Right forelimb (tissue), 1 donor: ENCODE measurements around the gene PLA2G4F.
A peak's percentile ranks its signal among the peaks of the same experiment; 100 is the strongest.

Experiments
- DNase-seq: peaks from one replicate; pipeline ENCODE4 v3.0.0-alpha.2; 2018

PLA2G4F gene

DNA sequence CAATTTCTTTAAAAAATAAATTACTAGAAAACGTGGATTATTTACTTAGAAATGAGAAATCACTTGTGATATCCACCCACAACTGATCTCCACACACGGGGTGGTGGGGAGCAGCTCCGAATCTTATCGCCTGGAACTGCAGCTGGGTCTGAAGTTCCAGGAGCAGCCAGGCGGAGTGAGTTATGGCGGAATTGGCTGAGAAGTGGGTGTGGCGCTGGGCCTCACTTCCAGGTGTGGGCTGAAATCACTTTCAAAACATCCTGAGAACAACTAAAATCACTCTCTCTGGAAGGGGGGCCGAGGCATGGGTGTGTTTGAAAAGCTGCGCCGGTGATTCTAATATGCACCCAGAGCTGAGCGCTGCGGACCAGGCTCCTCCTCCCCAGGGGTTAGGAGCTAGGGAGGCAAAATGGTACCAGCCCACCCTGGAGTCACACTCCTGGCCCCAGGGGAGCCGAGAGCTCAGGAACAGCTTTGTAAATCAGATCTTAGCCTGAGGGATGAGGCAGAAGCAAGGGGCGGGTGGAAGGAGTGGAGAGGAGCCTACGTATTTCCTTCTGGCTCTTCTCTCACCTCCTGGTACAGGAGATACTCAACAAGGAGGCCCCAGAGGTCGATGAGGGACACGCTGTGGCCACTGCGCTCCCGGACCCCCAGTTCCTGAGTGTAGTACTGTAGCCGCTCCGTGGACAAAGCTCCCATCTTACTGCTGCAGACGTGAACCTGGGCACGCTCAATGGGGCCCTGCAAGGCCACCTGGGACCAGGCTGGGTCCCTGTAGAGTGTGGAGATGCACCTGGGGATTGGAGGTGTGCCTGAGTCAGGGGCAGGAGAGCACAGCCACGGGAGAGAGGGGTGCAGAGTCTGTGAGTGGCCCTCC lies 9.6 kb downstream of the PLA2G4F start:
- DNase-seq, result peak; percentile 37

GRCh38 chr15:42145546-42146455 lies 10.6 kb downstream of the PLA2G4F start:
- DNase-seq, result peak; percentile 16

DNA sequence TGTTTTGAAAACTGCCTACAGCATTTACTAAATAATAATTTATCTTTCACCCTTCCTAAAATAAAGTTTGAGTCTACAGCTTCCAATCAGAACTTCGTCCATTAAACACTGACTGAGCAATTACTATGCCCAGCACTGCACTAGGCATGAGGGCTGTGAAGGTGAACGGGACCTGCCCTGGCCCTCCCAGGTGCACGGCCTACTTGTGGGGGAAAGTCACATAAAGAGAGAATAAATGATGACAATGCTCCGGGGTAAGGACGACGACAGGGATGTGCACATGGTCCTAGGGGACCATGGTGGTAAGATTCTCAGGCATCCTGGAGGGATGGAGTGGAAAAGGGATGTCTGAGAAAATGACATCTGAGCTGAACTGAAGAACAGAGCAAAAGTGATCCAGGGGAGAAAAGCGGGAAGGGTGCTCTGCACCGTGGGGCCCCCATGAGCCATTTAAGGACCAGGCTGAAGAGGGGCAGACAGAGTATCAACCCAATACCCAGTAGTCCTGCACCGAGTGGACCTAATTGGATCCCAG lies 11.5 kb downstream of the PLA2G4F start:
- DNase-seq, result peak; percentile 13

- DNase-seq, result peak; percentile 17
Observed at GRCh38 chr15:42143866-42144625, 12.4 kb downstream of the PLA2G4F start.

DNA sequence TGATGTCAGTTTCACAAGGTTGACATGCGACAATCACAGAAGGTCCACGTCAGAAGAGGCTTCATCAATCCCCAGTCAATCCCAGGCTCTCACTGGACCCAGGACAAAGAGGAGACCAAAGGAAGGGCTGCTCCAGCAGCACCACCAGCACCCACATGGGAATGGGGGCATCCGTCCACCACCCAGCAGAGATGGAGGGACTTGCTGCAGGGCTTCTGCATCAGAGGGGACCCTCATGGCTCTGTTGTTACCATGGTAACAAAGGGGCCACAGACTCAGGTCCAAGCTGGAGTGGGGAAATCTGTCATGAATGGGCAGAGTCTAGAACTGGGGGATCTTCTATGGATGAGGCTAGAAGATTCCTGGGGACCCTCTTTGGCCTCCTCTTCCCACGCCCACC lies 13.1 kb downstream of the PLA2G4F start:
- DNase-seq, result peak; percentile 22

GRCh38 chr15:42141795-42142667 lies 14.4 kb downstream of the PLA2G4F start:
- DNase-seq, result no peak

GRCh38 chr15:42141246-42141645 lies 15.2 kb downstream of the PLA2G4F start:
- DNase-seq, result no peak

- DNase-seq, result no peak
Observed at GRCh38 chr15:42140383-42141070, 15.9 kb downstream of the PLA2G4F start.

DNA sequence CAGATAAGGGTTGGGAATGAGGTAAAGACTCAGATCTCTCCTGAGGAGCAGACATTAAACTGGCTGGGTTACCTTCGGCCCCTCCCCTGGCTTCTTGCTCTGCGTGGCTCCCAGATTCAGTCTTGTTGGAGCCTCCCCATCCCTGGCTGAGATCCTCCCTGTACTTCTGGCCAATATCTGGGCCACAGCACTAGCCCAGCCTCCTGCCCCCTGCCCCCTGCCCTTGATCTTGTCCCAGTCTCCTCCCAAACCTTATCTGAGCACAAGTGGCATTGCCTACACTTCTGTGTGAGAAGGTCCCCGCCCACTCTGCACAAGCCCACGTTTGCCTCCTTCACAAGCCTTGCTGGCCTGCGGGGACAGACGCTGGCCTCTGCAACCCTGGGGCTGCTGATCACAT lies 16.8 kb downstream of the PLA2G4F start:
- DNase-seq, result no peak

DNA sequence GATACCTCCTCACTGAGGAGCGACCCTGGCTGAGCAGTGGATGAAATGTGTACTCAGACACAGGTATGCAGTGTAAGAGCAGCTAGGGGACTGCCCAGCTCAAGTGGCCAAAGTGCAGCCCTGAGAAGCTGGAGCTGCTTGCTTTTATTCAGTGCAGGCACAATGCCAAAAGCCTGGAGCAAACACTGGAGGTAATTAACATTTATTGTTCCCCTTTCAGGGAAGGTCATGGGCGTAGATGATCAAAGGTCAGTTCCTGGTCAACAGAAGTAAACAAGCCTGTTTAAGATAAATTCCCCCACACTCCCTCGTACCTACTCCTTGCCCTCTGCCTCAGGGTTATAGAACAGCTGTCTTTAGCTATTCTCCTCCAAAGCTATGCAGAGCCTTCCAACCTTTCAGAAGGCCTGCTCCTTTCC lies 17.5 kb downstream of the PLA2G4F start:
- DNase-seq, result no peak

DNA sequence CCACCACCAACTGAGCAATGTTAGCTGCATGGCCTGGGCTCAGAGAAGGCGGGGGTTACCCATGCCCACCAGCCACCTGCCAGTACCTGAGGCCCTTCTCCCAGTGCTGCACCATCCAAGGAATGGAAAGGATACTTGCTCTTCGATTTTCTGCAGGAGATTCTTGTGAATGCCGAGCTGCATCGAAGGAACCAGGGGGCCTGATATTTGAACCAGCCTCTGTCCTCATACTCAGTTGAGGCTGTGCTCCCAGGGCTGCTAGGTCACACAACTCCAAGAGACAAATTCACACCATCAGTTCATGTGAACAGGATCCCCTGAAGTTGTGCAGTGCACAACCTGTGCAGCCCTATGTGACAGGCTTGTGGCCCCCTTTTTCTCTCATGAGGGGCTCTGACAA lies 18.0 kb downstream of the PLA2G4F start:
- no peak for DNase-seq

DNA sequence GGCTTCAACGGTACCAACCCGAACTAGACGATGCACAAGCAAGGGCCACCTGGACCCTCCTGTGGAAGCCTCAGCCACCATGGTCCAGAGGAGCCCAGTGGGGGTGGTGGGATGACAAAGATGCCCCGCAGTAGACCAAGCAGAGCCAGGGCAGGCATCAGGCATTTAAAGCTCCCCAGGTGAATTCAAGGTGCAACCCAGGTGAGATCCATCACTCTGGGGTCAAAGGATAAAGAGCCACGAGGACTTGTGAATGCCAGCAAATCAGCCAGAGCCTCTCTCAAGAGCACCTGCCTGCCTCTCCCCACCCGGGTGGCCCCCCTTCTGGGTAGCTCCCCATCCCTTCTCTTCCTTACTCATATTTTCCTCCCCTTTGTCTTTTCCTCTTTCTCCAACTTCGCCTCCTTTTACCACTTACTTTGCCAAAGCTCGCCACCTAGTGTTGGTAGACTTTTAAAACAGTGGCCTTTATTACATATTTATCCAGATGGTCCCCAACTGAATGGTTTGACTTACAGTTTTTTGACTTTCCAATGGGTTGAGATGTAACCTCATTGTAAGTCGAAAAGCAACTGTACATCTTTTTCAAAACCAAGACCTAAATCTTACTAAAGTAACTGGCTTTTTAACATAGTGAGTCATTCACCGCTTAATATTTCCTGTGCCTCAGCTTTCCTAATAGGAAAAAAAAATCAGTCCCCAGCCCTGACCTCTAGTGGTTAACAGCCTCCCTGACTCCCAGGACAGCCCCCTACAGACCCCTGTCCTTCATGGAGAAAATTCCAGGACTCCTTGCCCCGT lies 18.8 kb downstream of the PLA2G4F start:
- no peak for DNase-seq

DNA sequence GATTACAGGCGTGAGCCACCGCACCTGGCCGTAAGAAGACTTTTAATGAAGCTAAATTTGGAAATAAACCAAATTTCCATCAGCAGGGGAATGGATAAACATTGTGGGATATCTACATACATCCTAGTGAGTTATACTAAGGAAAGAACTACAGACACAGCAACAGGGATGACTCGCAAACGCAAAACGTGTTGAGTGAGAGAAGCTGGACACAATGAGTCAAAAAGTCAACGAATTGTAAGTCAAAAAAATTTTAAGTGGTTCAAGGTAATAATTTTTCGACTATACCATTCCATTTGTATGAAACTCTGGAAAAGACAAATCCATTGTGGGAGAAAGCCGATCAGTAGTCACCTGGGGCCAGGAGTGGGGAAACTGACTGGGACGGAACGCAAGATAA lies 19.9 kb downstream of the PLA2G4F start:
- DNase-seq, result no peak

DNA sequence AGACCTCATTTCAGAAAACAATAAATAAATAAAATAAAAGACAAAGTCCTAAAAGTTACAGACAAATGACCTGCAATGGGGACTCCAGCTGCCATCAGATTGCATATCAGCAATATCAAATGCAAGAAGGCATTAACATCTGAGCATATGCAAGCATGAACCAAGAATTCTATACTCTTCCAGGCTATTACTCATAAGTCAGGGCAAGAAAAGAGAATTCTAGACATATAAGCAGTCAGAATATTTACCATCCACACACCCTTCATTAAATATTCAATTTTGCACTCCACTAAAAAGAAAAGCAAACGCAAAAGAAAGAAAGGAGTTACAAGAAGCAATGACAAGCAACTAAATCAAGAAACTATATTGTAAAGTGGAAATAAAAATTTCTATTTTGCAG lies 21.1 kb downstream of the PLA2G4F start:
- DNase-seq, result no peak

GRCh38 chr15:42134617-42135245 lies 21.7 kb downstream of the PLA2G4F start:
- DNase-seq, result no peak

DNA sequence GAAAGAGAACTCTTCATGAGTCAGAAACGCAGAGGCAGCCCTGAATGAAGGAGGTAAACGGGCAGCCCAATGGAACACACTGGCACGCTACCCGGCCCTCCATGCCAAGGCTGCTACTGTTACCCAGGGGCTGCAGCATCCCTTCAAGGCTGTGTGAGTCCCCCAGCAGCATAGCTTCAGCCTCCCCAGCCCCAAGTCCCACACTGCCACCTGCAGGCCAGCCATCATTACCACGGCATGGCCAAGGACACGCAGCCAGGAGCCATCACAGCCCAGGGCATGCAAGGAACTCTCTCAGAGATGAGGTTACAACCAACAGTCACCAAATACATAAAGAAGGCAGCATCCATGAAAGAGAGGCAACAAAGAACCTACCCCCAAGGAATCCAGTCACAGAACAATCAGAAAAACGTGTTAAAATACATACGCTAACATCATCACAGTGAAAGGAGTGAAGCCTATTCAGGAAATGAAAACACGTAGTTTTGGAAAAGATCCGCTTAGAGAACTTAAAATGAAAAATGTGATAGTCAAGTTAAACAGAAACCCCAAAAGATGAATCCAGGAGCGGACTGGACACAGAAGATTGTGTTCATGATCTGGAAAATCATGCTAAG lies 22.4 kb downstream of the PLA2G4F start:
- no peak for DNase-seq

DNA sequence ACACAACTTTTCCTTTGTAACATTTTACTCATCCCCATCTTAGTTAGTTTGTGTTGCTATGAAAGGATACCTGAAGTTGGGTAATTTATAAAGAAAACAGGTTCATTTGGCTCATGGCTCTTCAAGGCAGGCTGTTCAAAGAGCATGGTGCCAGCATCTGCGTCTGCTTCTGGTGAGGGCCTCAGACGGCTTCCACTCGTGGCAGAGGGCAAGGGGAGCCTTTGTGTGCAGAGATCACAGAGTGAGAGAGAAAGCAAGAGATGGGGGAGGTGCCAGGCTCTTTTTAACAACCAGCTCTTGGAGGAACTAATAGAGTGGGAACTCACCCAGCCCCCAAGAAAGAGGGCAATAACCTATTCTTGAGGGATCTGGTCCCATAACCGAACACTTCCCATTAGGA lies 23.1 kb downstream of the PLA2G4F start:
- no peak for DNase-seq

GRCh38 chr15:42131826-42132806 lies 24.3 kb downstream of the PLA2G4F start:
- DNase-seq, result no peak
